ENCODE results near the gene SVEP1.

DNA sequence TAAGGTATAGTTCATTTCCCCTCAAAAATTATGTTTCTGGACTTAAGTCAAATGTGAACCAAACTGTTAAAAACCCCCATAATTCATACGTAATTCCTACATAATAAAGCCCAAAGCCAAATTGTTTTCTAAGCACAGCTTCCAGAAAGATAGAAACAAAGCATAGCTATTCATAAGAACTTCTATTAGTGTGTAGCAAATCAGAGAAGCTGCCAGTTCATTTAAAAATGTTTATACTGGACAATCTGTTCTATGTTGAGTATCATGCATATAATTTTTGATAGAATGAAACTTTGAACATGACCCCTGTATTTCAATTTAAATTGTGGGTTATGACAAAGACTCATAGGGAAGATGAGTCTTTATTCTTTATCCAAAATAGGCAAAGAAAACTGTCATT, 122.9 kb downstream of the SVEP1 start:
- no peak for TF ChIP-seq POLR2AphosphoS5 (IDR thresholded peaks at IDR 0.05; ENCODE audit: low read depth, low read length)
- TF ChIP-seq, protein P1, sequence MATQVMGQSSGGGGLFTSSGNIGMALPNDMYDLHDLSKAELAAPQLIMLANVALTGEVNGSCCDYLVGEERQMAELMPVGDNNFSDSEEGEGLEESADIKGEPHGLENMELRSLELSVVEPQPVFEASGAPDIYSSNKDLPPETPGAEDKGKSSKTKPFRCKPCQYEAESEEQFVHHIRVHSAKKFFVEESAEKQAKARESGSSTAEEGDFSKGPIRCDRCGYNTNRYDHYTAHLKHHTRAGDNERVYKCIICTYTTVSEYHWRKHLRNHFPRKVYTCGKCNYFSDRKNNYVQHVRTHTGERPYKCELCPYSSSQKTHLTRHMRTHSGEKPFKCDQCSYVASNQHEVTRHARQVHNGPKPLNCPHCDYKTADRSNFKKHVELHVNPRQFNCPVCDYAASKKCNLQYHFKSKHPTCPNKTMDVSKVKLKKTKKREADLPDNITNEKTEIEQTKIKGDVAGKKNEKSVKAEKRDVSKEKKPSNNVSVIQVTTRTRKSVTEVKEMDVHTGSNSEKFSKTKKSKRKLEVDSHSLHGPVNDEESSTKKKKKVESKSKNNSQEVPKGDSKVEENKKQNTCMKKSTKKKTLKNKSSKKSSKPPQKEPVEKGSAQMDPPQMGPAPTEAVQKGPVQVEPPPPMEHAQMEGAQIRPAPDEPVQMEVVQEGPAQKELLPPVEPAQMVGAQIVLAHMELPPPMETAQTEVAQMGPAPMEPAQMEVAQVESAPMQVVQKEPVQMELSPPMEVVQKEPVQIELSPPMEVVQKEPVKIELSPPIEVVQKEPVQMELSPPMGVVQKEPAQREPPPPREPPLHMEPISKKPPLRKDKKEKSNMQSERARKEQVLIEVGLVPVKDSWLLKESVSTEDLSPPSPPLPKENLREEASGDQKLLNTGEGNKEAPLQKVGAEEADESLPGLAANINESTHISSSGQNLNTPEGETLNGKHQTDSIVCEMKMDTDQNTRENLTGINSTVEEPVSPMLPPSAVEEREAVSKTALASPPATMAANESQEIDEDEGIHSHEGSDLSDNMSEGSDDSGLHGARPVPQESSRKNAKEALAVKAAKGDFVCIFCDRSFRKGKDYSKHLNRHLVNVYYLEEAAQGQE (IDR thresholded peaks at IDR 0.05; ENCODE audit: insufficient read depth in 1 of 2, low read depth in 2 of 2, low read length in 1 of 2): no peak
